GM23338 (cell line): ENCODE data around the gene SYCP3.

ENCODE experiments used
- EZH2 ChIP-seq: fragments of 200-600 bp; sonication (generic); IDR thresholded peaks from one replicate; pipeline ENCODE4 v1.8.0; 2017; ENCODE audit warnings: antibody characterized with exemption, mild to moderate bottlenecking, low read depth; ENCODE audit not compliant: unreplicated experiment
- TF ChIP-seq, protein P1 (sequence below), 2 experiments: fragments of 200-600 bp in 1 of 2; sonication (generic) in 1 of 2; conservative IDR thresholded peaks; 2 replicates each; pipeline versions ENCODE4 v1.5.1 to v1.6.1; 2016 to 2017; ENCODE audit warnings: antibody characterized with exemption in 2 of 2, low read depth in 2 of 2, mild to moderate bottlenecking in 2 of 2, moderate library complexity in 1 of 2

DNA sequence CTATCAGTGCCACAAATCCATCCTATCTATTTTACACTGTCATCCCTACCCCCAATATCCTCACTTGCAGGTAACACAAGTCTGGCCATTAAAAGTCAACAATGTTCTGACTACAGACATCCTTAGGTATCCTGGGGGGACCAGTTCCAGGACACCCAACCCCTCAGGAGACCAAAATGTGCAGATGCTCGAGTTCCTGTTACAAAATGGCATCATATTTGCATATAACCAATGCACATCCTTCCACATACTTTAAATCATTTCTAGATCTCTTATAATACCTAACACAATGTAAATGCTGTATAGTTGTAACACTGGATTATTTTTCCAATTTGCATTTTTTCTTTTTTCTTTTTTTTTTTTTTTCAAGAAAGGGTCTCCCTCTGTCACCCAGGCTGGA, 6.9 kb downstream of the SYCP3 start:
- TF ChIP-seq, protein P1, sequence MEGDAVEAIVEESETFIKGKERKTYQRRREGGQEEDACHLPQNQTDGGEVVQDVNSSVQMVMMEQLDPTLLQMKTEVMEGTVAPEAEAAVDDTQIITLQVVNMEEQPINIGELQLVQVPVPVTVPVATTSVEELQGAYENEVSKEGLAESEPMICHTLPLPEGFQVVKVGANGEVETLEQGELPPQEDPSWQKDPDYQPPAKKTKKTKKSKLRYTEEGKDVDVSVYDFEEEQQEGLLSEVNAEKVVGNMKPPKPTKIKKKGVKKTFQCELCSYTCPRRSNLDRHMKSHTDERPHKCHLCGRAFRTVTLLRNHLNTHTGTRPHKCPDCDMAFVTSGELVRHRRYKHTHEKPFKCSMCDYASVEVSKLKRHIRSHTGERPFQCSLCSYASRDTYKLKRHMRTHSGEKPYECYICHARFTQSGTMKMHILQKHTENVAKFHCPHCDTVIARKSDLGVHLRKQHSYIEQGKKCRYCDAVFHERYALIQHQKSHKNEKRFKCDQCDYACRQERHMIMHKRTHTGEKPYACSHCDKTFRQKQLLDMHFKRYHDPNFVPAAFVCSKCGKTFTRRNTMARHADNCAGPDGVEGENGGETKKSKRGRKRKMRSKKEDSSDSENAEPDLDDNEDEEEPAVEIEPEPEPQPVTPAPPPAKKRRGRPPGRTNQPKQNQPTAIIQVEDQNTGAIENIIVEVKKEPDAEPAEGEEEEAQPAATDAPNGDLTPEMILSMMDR (conservative IDR thresholded peaks at IDR 0.05; ENCODE audit: low read depth in 2 of 2), result no peak
- TF ChIP-seq EZH2, result no peak
